ENCODE results near the gene MACROD2.

MACROD2 gene

GRCh38 chr20:15628851-15629353 is 1633.6 kb downstream of the MACROD2 start:
- no peak for DNase-seq (ENCODE audit: low read depth)

GRCh38 chr20:15630360-15630759 is 1635.0 kb downstream of the MACROD2 start:
- DNase-seq (ENCODE audit: low read depth) = no peak

DNA sequence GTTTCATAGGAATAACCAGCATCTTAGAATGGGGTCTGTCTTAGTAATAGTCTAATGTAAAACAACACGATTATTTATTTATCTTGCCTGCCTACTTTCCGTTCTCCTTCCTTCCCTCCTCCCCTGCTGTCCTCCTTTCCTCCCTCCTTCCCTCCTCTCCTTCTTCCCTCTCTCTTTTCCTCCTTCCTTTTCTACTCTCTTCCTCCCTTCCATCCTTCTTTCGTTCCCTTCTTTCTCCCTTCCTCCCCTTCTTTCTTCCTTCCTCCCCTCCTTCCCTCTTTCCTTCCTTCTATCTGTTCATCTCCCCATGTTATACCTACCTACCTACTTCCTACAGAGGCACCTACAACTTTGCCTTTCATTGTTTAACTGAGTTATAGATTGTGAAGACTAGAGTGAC is 1637.4 kb downstream of the MACROD2 start:
- DNase-seq (ENCODE audit: low read depth) = no peak

DNA sequence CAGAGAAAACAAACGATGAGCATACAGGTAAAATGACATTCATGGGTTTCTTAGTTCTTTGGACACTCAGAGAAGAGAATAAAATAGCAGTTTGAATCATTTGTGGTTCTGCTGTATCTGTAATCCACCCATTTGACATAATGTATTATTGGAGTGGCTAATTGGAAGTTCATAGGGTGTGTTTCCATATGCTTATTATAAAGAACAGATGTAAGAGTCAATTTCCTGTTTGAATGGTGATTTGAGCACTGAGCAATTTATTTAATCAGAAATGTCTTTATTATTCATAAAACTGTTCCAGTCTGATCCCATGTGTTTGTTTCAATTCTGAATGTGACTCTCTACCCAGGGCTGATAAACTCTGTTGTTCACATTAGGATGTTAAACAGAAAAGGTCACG is 1638.8 kb downstream of the MACROD2 start:
- no peak for DNase-seq (ENCODE audit: low read depth)

- DNase-seq (ENCODE audit: low read depth) = no peak
These were observed 1642.2 kb downstream of the MACROD2 start for GRCh38 chr20:15637546-15637945.

- DNase-seq (ENCODE audit: low read depth) = no peak
These were observed 1642.8 kb downstream of the MACROD2 start for GRCh38 chr20:15637950-15638754.

DNA sequence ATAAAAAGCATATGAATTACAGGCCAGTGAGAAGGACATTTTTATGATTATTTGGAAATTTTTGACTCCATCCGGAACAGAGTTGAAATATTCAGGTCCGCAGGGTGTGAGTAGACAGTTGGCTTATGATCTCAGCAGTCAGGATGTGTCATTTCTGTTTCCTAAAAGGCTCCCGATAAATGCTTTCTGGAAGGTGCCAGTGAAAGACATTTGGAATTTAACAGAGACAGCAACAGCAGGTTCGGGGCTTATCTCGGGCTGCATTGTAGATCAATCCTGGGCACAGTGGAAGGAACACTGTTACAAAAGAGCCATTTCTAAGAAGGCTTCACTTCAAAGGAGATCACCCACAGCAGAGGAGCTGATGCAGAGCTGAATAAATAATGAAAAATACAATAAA is 1643.5 kb downstream of the MACROD2 start:
- no peak for DNase-seq (ENCODE audit: low read depth)

- DNase-seq (ENCODE audit: low read depth) = no peak
These were observed 1644.5 kb downstream of the MACROD2 start for GRCh38 chr20:15639839-15640238.

- no peak for DNase-seq (ENCODE audit: low read depth)
These were observed 1646.8 kb downstream of the MACROD2 start for GRCh38 chr20:15642109-15642508.

DNA sequence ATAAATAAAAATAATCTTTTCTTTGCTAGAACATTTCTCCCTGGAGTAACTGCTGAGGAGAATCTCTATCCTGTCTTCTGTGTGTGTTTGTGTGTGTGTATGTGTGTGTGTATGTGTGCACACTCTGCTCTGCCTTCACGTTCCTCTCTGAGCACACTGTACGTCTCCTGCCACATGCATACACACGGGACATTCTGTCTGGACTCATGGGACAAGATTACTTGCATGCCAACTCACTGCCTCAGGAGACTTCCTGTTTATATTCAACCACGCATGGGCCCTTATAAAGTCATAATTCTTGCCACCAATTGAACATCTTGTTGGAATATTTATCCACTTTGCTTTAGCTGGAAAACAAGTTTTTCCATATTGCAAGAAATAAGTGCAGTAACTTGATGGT is 1647.4 kb downstream of the MACROD2 start:
- DNase-seq (ENCODE audit: low read depth) = peak; percentile 31

GRCh38 chr20:15643713-15644112 is 1648.4 kb downstream of the MACROD2 start:
- DNase-seq (ENCODE audit: low read depth) = no peak

- DNase-seq (ENCODE audit: low read depth) = no peak
These were observed 1650.5 kb downstream of the MACROD2 start for GRCh38 chr20:15645816-15646215.

GRCh38 chr20:15653396-15654207 is 1658.3 kb downstream of the MACROD2 start:
- no peak for DNase-seq (ENCODE audit: low read depth)

DNA sequence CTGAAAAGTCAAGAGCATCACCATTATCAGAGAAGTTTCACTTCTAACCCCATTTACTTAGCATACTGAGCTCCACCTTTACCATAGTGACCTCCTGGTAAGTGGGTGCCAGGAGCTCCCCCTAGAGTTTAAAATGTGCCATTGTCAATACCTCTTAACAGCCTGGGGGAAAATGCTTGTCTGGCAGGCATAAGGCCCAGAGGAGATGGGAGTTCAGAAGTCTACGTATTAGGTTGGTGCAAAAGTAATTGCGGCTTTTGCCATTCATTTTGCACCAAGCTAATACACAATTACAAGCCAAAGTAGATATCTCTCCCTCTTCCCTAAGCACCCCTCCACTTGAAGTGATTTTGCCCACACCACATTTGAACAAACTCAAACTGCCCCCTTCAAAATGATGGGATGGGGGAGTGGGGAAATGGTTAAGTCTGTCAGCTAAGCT is 1658.9 kb downstream of the MACROD2 start:
- DNase-seq (ENCODE audit: low read depth) = no peak

DNA sequence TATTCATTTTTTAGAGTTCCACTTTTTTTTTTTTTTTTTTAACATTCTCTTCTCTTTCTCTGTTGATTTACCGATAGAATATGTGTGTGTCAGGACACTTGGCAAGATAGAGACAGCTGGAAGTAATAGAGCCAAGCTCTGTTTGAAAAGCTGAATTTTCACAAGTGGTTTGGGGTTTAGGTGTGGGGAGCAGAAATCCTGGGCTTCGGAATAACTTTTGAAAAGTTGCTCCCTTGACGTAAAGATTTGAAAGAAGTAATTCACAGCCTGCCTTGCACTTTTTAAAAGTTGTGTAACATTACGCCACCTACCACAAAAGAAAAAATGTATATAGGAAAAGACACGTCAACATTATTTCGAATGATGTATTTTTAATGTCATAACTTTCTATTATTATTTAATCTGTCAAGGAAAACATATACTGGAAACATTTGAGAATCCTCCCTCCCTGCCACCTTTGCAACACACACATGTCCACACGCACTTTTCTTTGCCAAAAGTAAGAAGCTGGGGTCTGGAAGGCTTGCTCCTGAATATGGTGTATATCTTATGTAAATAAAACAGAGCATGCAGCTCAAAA is 1660.1 kb downstream of the MACROD2 start:
- no peak for DNase-seq (ENCODE audit: low read depth)

DNA sequence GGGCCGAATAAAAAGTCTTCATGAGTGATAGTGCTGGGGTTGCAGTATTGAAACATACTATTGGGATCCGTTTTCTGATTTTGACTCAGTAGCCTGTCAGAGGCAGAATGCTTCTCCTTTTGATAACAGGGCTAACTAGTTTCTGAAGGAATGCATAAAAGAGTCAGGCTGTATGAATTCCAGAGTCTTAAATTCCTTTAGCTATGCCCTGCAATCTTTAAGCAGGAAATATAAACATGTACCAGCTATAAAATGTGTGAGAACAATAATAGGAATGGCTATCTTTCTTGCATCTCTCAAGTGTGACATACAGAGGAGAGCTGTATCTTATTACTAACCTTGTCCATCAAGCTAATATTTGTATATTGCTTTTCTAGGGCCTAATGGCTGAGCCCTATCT is 1660.8 kb downstream of the MACROD2 start:
- DNase-seq (ENCODE audit: low read depth) = no peak

DNA sequence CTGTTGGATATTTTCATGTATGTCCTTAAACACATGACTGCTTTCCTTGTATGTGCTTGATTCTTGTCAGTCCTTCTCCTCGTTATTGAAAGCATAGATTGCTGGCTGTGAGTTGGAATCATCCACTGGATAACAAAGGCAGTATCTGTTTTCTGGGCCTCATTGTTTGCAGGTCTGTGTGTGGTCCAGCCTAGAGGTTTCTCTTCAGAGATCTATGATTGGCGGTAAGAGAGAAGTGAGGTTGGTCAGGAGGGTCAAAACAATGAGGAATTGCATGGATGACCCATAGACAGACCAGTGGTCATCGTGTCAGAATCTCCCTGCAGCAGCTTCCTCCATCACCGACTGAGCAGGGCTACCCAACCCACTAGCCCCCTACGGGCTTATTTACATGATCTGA is 1663.0 kb downstream of the MACROD2 start:
- DNase-seq (ENCODE audit: low read depth) = no peak

DNA sequence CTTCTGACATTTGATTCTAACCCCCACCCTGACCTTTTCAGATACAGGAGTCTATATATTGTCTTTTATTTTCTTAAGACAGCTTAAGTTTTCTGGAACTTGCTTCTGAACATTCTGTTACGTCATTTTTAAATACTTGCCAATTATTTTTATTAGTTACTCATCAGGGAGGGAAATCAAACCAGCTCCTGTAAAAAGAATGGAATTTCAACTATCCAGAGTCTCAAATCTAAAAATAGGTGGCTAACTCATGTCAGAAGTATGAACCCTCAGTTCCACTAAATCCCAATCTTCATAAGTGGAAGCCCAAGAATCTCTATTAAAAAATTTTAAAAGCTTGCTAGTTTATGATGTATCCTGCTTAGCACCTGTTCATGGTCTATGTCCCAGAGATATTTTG is 1677.9 kb downstream of the MACROD2 start:
- DNase-seq (ENCODE audit: low read depth) = peak; percentile 62

DNA sequence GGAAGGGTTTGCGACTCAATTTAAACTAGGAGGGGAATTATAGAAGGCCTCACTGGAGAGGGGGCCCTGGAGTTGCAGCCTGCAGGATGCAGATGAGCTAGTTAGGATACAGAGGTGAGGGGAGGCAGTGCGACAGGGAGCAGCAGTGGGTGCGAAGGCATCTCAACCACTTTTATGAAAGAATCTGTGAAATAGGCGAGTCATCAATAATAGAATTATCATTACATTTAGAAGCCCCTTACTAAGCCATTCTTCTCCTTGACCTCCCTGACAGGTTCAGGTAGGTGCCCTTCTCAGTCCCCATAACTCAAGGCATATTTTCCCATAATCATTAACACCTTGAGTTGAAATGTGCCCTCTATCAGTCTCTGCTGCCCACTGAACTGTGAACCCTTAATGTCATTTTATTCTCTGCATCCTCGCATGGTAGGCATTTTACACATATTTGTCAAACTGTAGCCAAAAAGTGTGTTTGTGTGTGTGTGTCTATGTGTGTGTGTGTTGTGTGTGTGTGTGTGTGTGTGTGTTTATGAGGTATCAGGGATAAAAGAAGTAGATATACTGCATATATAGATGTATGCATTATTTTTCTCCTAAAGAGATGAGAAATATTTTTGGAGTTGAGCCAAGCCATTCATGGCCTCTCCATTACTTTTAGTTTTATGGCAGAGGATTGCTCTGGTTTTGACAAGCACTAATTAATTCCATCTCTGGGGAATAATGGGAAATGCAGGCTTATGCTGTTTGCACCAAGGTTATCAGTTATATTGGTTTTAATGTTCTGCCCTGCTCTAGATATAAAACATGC is 1679.1 kb downstream of the MACROD2 start:
- no peak for DNase-seq (ENCODE audit: low read depth)

GRCh38 chr20:15675061-15675514 is 1679.8 kb downstream of the MACROD2 start:
- DNase-seq (ENCODE audit: low read depth) = no peak

DNA sequence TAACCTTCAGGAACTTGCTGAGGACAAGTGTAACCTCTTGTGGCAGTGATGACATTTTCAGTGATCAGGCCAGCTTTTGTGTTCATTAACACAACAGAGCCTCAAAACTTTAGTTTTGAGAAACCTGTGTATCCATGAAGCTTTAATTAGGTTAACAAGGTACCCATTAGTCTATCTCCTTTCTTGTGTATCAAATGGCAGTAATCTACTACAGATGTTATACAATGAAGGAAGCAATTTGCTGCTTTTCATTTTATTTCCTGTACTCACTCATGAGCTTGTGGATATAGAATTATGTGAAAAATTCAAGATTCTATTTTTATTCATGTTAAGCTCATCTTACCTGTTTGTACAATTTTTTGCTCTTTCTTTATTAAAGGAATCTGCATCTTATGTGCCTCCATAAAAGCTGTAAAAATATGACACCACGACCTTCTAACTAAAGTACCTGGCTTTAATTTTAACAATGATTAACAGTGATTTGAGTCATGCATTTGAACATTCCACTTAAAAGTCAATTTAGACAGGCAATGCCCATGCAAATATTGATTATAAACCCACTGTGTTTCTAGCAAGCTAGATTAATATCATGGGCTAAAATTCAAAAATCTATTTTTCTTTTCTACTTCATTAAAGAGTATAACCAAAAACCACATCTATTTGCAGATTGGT is 1680.6 kb downstream of the MACROD2 start:
- no peak for DNase-seq (ENCODE audit: low read depth)
